GM15510 (cell line): ENCODE data around the gene MYMK.
A peak's percentile ranks its signal among the peaks of the same experiment; 100 is the strongest.

Experiments
- POLR2A ChIP-seq: IDR thresholded peaks from 3 replicates; pipeline ENCODE4 v1.6.1; 2011; ENCODE audit warnings: borderline replicate concordance; ENCODE audit not compliant: insufficient read length; ENCODE audit errors: extremely low read depth

Gene MYMK

DNA sequence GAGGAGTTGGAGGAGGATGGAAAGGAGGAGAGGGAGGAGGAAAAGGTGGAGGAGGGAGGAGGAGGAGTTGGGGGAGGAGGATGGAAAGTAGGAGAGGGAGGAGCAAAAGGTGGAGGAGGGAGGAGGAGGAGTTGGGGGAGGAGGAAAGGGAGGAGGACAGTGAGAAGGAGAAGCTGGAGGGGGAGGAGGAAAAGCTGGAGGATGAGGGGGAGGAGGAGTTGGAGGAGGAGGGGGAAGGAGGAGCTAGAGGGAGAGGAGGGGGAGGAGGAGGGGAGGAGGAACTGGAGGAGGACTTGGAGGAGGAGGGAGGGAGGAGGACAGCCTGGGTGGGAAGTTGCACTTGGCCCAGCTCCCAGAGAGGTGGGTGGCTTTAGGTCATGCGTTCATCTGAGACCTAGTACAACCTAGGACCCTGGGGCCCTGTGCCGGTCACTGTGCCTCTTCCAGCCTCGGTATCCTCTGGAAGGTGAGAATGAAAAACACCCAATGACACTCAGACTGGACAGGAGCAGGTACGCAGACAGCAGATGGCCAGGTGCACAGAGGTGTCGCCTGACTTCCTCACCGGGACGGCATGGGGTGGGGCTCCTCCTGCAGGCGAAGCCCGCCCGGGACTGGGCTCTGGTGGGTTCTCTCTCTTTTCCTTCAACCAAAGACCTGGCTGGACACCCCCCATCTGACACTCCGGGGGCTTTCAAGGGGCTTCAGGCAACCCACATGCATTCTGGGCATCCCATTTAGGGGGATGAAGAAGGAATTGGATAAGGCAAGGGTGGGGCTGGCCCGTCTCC lies 33.7 kb downstream of the MYMK start:
- TF ChIP-seq POLR2A, result no peak

DNA sequence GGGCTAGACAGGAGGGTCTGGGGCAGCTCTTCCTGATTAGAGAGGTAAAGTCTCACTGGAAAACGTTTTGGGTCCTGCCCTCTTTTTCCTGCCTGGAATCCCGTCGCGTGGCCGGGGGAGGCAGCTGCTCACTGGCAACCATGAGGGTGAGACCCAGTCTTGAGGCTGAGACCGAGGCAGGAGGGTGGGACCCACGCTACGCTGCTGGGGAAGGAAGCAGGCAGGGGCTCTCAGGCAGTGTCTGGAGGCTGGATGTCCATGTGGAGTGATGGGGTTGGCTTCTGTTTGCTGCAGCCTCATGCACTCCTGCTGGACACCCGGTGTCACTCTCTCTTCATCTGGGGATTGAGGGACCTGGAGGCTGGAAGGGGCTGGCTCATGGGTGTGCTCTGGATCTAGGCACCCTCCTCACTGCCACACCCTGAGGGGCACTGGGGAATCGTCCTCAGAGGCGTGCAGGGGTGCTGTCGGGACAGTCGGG lies 34.5 kb downstream of the MYMK start:
- no peak for TF ChIP-seq POLR2A

- no peak for TF ChIP-seq POLR2A
Observed at GRCh38 chr9:133489253-133490190, 35.2 kb downstream of the MYMK start.

- no peak for TF ChIP-seq POLR2A
Observed at GRCh38 chr9:133488686-133489252, 36.0 kb downstream of the MYMK start.

GRCh38 chr9:133487331-133487725 lies 37.4 kb downstream of the MYMK start:
- no peak for TF ChIP-seq POLR2A

DNA sequence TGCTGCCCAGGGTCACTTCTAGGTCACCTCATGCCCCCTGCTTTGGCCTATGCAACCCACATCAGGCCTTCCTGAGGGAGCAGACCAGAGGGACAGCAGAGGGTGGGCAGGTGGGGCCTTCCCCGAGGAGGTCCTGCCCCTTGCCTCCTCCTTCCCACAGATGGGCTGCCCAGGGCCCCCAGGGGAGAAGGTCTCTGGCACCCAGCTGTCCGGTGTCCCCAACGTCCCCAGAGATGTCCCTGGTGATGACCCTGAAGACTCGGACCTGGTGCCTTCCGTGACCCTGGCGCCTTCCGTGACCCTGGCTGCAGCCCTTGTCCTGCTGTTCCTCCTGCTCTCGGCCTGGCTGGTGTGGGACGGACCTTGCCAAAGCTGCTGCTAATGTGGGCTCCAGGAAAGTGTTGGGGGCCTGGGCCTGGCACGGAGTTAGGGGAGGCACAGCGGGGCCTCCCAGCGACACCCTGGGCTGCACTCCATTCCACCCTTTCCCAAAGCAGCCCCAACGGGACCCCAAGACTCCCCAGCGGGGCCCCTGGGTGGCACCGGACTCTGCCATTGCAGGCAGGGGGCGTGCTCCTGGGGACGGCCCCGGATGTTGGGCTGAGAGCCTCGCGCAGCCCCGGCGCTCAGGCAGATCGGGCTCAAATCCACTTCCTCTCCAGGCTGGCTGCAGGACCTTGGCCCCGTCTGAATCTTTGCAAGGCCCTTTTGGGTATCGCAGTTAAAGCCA lies 39.1 kb downstream of the MYMK start:
- TF ChIP-seq POLR2A, result no peak

DNA sequence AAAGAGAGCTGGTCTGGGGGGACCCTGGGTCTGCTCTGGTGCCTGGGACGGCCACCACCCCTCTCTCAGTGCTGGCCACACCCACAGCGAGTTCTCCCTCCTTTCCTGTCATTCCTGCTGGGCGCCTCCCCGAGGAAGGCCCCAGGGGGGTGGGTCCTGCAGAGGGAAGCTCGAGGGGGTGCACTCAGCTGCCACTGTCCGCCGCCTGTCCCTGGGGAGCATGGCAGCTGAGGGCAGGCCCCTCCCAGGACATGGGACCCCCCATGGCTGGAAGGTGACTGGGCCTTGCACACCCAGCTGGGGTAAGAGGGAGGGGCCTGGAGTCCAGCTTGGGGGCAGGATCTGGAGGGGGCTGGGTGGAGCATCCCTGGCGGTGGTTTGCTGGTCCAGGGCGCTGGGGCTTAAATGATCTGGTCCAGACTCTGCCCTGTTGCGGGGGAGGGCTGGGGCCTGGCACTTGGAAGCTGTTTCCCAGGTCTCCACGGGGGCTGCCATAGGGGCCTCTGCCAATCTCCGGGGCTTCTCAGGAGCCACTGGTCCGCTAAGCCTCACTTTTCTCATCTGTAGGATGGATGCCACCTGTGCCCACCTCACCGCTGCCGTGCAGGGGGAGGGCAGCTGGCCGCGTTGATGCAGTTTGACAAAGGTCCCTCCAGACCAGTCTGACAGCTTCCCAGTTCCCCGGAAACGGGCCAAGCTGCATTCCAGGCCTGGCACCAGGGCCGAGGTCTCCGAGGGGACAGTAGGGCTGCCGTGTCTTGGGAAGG lies 39.9 kb downstream of the MYMK start:
- TF ChIP-seq POLR2A, result no peak

DNA sequence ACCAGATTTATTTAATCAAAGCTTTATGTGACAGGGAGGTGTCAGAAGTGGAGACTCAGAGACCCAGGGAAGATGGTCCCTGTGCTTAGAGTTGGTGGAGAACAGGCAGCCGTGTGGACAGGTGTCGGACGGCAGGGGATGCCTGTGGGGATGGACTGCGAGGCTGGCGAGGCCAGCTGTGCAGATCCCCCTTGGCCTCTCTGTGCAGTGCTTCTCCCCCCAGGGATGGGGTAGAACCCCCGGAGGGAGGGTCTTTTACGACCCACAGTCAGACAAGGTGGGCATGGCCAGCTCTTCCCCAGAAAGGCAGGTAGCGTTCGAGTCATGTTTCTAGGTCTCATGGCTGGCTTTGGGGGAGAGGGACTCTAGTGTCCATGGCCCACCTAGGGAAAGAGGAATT lies 41.1 kb downstream of the MYMK start:
- no peak for TF ChIP-seq POLR2A

DNA sequence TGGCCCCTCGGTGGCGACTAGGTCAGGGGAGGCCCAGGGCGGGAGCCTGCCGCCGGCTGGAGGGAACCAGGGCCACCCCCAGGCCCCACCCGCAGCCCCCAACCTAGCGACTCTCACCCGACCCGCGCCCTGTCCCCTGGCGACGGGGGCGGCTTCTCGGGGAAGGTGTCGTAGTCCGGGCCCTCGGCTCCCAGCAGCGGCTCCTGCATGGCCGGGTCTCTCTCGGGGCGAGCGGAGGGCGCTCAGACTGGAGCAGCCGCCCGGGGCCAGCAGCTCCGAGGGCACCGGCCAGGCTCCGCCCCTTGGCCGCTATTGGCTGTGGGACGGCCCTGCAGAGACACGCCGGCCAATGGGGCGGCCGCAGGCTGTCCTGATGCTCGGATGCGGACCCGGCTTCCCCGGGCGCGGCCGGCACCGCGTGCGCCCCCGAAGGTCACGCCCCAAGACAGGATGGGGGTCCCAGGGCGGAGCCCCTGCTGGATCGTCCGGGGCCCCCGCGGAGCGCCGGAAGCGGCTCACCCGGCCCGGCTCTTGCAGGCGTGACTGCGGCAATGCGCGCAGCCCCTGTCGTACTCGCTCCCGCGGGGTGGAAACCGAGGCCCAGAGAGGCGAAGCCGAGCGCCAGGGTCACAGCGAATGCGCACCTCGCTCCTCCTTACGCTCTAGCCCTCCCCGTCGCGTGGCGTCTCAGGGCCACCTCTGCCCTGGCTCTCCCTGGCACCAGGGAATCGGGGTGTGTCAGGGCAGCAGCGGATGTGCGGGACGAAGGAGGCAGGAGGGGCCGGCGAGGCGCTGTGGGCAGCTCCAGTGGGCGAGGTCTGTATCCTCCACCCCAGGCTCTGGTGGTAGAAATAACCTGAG lies 45.7 kb downstream of the MYMK start, which contains the start of gene SLC2A6:
Gene SLC2A6, minus strand, starts transcription at position 249 of the 861 bp plus-strand sequence. Its CDS starts 40 bp downstream, at position 209.
- TF ChIP-seq POLR2A, result peak; percentile 90

GRCh38 chr9:133477992-133478850 lies 46.5 kb downstream of the MYMK start:
- TF ChIP-seq POLR2A, result peak; percentile 18

GRCh38 chr9:133477461-133477860 lies 47.3 kb downstream of the MYMK start:
- no peak for TF ChIP-seq POLR2A

DNA sequence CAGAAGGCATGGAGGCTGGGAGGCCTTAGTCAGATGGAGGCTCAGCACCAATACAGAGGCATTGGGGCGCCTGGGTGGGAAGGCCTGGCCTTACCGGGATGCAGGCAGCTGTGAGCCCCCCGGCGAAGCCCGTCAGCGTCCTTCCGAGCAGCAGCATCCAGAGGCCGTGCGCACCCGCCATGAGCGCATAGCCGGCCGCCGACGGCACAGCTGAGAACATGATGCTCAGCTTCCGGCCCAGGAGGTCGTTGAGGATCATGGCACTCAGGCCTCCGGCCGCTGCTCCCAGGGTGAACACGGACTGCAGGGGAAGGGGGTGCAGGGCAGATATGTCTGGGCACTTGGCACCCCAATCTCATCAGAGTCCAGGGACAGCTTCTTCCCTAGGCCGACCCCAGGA lies 47.8 kb downstream of the MYMK start:
- TF ChIP-seq POLR2A, result no peak
